ENCODE measurements around the gene CCNT2. TPM values are rescaled to one million over a fixed set of nuclear protein-coding genes. Genes with fewer than 3 reads are reported as not detected.

CCNT2 gene
- total RNA-seq, 1 experiment from 2014 or later: 18.9 TPM

DNA sequence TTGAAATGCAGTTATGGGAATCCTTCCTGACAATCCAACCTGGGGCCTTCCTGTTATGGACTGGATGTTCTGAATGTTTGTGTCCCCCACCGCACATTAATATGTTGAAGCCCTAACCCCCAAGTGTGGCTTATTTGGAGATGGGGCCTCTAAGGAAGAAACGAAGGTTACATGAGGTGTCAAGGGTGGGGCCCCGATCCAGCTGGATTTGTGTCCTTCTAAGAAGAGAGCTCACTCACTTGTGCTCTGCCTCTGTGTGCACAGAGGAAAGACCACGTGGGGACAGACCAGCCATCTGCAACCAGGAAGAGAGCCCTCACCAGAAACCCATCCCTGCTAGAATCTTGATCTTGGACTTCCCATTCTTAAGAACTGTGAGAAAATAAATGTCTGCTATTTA is 84.2 kb downstream of the CCNT2 start:
- intact Hi-C loops (cut with micrococcal nuclease): loop anchor here (5.0 to 10.0 kb wide), 4 partner anchors 119 to 592 kb away; no protein-coding TSS in a partner anchor
- Histone ChIP-seq H3K9me2 (replicated peaks; ENCODE audit: low read length) (no peaks in the 10 kb centered on the region), H3K79me2 (ENCODE audit: low read length) (no peaks in the 10 kb centered on the region), H3F3A (ENCODE audit: low read length, unreplicated experiment) (no peaks in the 10 kb centered on the region), H3K9ac (ENCODE audit: low read length) (no peak overlapping the region), H4K20me1 (ENCODE audit: low read length) (no peaks in the 10 kb centered on the region), H3K36me3 (ENCODE audit: low read depth, low read length) (no peaks in the 10 kb centered on the region), H3K4me2 (ENCODE audit: low read length) (no peak overlapping the region), H3K27ac (ENCODE audit: low read length) (no peak overlapping the region), H3K4me3 (ENCODE audit: low read length) (no peak overlapping the region), H3K9me3 (ENCODE audit: low read length) (no peaks in the 10 kb centered on the region), H2AFZ (ENCODE audit: low read length) (no peak overlapping the region), H3K4me1 (ENCODE audit: insufficient read depth, low read length) (no peaks in the 10 kb centered on the region), H3K27me3 (ENCODE audit: low read length) (no peaks in the 10 kb centered on the region)
- TF ChIP-seq, protein P1, sequence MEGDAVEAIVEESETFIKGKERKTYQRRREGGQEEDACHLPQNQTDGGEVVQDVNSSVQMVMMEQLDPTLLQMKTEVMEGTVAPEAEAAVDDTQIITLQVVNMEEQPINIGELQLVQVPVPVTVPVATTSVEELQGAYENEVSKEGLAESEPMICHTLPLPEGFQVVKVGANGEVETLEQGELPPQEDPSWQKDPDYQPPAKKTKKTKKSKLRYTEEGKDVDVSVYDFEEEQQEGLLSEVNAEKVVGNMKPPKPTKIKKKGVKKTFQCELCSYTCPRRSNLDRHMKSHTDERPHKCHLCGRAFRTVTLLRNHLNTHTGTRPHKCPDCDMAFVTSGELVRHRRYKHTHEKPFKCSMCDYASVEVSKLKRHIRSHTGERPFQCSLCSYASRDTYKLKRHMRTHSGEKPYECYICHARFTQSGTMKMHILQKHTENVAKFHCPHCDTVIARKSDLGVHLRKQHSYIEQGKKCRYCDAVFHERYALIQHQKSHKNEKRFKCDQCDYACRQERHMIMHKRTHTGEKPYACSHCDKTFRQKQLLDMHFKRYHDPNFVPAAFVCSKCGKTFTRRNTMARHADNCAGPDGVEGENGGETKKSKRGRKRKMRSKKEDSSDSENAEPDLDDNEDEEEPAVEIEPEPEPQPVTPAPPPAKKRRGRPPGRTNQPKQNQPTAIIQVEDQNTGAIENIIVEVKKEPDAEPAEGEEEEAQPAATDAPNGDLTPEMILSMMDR (conservative IDR thresholded peaks at IDR 0.05; ENCODE audit: low read depth, low read length): no peak
- TF ChIP-seq EZH2phosphoT487 (IDR thresholded peaks at IDR 0.05; ENCODE audit: borderline replicate concordance, low read length) (no peak), EZH2 (IDR thresholded peaks at IDR 0.05; ENCODE audit: low read length, unreplicated experiment) (no peak)
- no peak for DNase-seq
- no TSS peak for BruUV-seq (replicated peaks)
- POLR2A ChIA-PET (ENCODE audit: unreplicated experiment): interaction anchor here (0.6 kb wide), 1 partner anchor 54 kb away, joined by 6 read pairs; no protein-coding TSS in a partner anchor
- CTCF ChIA-PET: no interaction called here
- no peak for ATAC-seq

DNA sequence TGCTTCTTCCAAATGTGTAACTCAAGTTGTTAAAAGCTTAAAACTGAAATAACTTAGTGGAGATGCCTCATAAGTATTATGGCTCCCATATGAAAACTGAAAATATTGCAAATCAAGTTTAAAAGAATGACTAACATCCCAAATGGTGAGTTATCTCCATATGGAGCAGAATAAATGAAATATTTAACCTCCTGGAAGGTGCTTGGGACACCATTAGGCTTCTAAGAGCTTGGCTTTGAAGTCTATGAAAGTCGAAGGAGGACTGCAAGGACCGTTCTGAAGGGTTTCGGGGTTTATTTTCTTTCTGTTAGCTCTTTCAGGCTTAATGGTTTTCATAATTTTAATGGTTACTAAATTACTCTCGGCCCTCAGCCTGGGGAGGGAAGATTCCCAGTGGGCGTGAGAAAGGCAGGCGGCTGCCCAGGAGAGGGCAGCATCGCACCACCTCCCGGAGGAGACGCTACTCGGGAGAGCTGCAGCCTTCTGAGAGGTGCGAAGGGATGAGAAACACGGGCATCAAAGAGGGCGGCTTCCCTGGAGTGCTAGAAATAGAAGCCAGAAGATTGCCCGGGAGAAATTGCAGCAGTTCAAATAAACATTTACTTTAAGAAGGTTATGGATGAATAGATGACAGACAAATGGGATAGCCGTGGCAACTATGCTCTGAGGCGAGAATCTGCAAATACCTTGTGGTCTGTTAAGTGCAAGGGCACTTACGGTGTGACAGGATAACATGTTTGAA is 85.6 kb downstream of the CCNT2 start:
- Histone ChIP-seq H2AFZ (ENCODE audit: low read length) (peak overlapping the region; percentile 69), H3K9me2 (replicated peaks; ENCODE audit: low read length) (no peaks in the 10 kb centered on the region), H3K4me3 (ENCODE audit: low read length) (no peak overlapping the region), H4K20me1 (ENCODE audit: low read length) (no peaks in the 10 kb centered on the region), H3K9me3 (ENCODE audit: low read length) (no peaks in the 10 kb centered on the region), H3F3A (ENCODE audit: low read length, unreplicated experiment) (no peaks in the 10 kb centered on the region), H3K79me2 (ENCODE audit: low read length) (no peaks in the 10 kb centered on the region), H3K4me1 (ENCODE audit: insufficient read depth, low read length) (no peaks in the 10 kb centered on the region), H3K9ac (ENCODE audit: low read length) (no peak overlapping the region), H3K27ac (ENCODE audit: low read length) (no peak overlapping the region), H3K36me3 (ENCODE audit: low read depth, low read length) (no peaks in the 10 kb centered on the region), H3K4me2 (ENCODE audit: low read length) (peak overlapping the region; percentile 42), H3K27me3 (ENCODE audit: low read length) (no peaks in the 10 kb centered on the region)
- no peak for TF ChIP-seq EZH2 (IDR thresholded peaks at IDR 0.05; ENCODE audit: low read length, unreplicated experiment)
- TF ChIP-seq, protein P1 (conservative IDR thresholded peaks at IDR 0.05; ENCODE audit: low read depth, low read length): peak; percentile 95
- ATAC-seq (peak; percentile 100), DNase-seq (peak; percentile 84)
- CTCF ChIA-PET: interaction anchor here (0.5 to 0.9 kb wide), 4 partner anchors 15 to 705 kb away, joined by 3 read pairs; no protein-coding TSS in a partner anchor
- BruUV-seq (replicated peaks): no TSS peak
- POLR2A ChIA-PET (ENCODE audit: unreplicated experiment): no interaction called here
- intact Hi-C loops (cut with micrococcal nuclease): loop anchor here (1.0 to 10.0 kb wide), 6 partner anchors 118 to 707 kb away; no protein-coding TSS in a partner anchor

DNA sequence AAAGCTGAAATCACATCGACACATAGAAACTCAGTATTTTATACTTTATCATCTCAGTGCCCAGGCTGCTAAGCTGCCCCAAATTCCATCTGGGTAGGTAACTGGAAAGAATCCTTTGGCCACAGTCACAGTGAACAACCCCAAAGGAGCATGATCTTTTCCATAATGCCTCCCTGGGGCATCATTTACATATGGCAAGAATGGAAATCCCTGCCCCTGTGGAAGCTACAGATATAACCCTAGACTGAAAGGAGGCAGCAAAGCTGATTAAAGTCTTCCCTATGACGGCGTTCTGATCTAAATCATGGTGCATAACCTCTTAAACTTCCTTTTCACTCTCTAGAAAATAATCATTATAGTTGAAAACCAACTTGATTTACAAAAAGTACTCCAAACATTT is 87.1 kb downstream of the CCNT2 start:
- Histone ChIP-seq H3K36me3 (ENCODE audit: low read depth, low read length) (no peaks in the 10 kb centered on the region), H2AFZ (ENCODE audit: low read length) (no peak overlapping the region), H3K79me2 (ENCODE audit: low read length) (no peaks in the 10 kb centered on the region), H3K27ac (ENCODE audit: low read length) (no peak overlapping the region), H4K20me1 (ENCODE audit: low read length) (no peaks in the 10 kb centered on the region), H3K4me2 (ENCODE audit: low read length) (no peak overlapping the region), H3K9me3 (ENCODE audit: low read length) (no peaks in the 10 kb centered on the region), H3K27me3 (ENCODE audit: low read length) (no peaks in the 10 kb centered on the region), H3K4me3 (ENCODE audit: low read length) (no peak overlapping the region), H3K4me1 (ENCODE audit: insufficient read depth, low read length) (no peaks in the 10 kb centered on the region), H3K9ac (ENCODE audit: low read length) (no peak overlapping the region), H3K9me2 (replicated peaks; ENCODE audit: low read length) (no peaks in the 10 kb centered on the region), H3F3A (ENCODE audit: low read length, unreplicated experiment) (no peaks in the 10 kb centered on the region)
- intact Hi-C loops (cut with micrococcal nuclease): loop anchor here (2.0 to 10.0 kb wide), 2 partner anchors 589 to 705 kb away; no protein-coding TSS in a partner anchor
- no TSS peak for BruUV-seq (replicated peaks)
- ATAC-seq: no peak
- POLR2A ChIA-PET (ENCODE audit: unreplicated experiment): interaction anchor here (0.6 kb wide), 1 partner anchor 17 kb away, joined by 3 read pairs; no protein-coding TSS in a partner anchor
- CTCF ChIA-PET: interaction anchor here (0.7 kb wide), 1 partner anchor 633 kb away, joined by 4 read pairs; no protein-coding TSS in a partner anchor
- no peak for DNase-seq
- TF ChIP-seq EZH2phosphoT487 (IDR thresholded peaks at IDR 0.05; ENCODE audit: borderline replicate concordance, low read length) (no peak), EZH2 (IDR thresholded peaks at IDR 0.05; ENCODE audit: low read length, unreplicated experiment) (no peak)
- TF ChIP-seq, protein P1 (conservative IDR thresholded peaks at IDR 0.05; ENCODE audit: low read depth, low read length): no peak

Measured in PC-3 (cell line).